Gastroesophageal sphincter (tissue), 3 donors: ENCODE data around the gene ACP7.

Source experiments
- POLR2A ChIP-seq, 2 donors: fragments of 450-650 bp; IDR thresholded peaks; one replicate each; pipeline ENCODE4 v1.6.1; 2017; ENCODE audit warnings: antibody characterized with exemption in 2 of 2, mild to moderate bottlenecking in 2 of 2, moderate library complexity in 1 of 2
- TF ChIP-seq, protein P1 (sequence below), 4 experiments: fragments of 200-600 bp in 2 of 4; fragments of 450-650 bp in 2 of 4; sonication (generic) in 1 of 4; IDR thresholded peaks; one replicate each; pipeline ENCODE4 v1.5.1; 2017 to 2019; ENCODE audit warnings: antibody characterized with exemption in 4 of 4, mild to moderate bottlenecking in 2 of 4, moderate library complexity in 2 of 4

DNA sequence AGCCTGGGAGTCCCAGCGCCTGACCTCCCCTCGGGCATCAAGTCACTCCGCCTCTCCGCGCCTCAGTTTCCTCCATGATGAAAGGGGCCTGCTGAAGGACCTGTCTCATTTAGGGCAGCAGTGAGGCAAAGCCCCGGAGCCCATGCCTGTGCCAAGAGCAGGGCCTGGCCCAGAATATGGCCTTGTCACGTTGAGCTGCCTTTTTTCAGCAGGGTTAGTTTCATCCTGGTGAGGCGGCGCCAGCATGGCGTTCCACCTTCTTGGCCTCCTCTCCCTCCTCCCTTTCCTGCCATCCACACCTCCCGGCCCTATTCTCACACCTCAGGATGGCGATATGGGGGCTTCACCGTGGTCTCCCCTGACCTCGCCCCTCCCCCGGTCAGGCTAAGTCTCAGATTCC is 71.6 kb downstream of the ACP7 start:
- no peak for TF ChIP-seq POLR2A (IDR thresholded peaks at IDR 0.05)
- TF ChIP-seq, protein P1, sequence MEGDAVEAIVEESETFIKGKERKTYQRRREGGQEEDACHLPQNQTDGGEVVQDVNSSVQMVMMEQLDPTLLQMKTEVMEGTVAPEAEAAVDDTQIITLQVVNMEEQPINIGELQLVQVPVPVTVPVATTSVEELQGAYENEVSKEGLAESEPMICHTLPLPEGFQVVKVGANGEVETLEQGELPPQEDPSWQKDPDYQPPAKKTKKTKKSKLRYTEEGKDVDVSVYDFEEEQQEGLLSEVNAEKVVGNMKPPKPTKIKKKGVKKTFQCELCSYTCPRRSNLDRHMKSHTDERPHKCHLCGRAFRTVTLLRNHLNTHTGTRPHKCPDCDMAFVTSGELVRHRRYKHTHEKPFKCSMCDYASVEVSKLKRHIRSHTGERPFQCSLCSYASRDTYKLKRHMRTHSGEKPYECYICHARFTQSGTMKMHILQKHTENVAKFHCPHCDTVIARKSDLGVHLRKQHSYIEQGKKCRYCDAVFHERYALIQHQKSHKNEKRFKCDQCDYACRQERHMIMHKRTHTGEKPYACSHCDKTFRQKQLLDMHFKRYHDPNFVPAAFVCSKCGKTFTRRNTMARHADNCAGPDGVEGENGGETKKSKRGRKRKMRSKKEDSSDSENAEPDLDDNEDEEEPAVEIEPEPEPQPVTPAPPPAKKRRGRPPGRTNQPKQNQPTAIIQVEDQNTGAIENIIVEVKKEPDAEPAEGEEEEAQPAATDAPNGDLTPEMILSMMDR (IDR thresholded peaks at IDR 0.05) = no peak
